Stimulated activated CD8-positive, alpha-beta memory T cell treated with anti-CD3 and anti-CD28 coated beads, Interleukin-2, amount 100 ng/mL, for 48 hours (primary cell): ENCODE results near the gene CERS6.
"Not testable (repeated sequence)": the region's sequence is repeated elsewhere in the genome, so short reads cannot be mapped to it uniquely, and the experiment has no call there.

Source experiments
- DNase-seq, 2 donors: peaks; one replicate each; pipeline ENCODE4 v3.0.0-alpha.2; 2020; ENCODE audit warnings: low read depth in 2 of 2

The CERS6 gene

DNA sequence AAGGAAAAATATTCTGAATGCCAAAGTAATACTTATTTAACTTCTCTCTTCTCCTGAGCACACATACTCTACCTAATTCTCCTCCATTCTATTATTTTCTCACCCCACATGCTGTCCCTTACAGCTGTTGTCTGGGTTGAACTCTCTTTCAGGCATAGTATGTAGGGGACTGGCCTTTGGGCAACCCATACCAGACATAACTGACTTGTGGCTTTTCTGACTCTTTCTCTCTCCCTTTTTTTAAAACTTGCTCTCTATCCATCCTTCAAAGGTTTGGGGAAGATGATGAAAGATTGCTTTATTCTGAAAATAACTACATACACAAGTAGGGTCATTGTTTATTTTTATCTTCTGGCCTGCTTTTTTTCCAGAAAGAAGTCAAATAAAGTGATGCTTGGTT is 276.4 kb downstream of the CERS6 start:
- no peak for DNase-seq

DNA sequence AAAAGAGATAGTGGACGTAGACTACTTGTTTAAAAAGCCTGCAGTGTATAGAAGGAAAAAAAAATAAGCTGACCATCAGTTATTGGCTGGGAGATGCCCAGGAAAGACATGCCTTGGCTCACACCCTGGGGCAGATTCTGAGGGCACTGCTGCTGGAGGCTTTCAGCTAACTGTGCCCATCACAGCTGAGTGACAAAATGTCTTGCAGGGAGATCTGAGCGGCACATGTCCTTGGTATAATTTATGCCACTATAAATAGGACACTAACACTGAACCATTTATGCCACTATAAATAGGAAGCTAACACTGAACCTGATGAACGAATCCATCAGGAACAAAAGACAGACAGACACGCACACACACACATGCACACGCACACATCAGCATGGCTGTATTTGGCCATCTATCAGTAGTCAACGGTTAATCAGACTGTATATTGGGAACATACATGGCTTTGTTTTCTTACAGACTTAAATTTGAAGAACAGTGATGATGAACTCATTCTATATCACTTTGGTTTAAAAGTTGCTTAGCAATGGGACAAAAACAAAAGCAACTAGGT is 278.2 kb downstream of the CERS6 start:
- no peak for DNase-seq

DNA sequence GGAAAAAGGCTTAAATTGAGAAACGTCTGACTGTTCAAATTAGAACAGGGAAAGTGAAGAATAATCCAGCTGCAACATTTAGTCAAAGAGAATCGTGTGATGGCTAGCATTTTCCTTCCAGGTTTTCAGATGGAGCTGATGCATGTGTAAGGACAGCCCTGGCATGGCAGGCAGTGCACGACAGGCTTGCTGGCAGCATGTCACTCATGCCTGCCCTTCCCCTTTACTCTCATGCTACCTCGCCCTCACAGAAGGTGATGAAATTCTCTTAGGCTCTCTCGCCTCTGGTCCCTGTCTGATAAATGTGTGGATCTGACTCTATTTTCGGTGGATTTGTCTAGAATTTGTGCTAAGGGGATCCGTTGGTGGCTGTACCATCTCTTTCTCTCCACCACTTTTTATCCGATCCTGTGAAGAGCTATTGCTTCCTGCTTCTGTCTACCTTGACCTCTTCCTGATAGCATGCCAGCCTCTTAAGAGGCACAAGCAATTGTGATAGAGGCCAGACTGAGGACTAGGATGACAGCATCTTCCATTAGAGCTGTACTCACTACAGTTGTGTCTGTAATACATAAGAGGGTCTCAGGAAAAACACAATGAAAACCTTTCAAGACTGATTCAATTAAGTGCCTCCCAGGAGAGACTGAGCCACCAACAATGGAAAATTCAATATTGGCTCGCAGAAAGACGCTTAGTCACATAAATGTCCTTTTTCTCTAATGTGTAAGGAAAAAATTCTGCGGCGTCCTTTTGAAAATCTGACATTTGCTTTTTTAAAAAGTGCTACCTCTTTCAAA is 280.8 kb downstream of the CERS6 start:
- no peak for DNase-seq

DNA sequence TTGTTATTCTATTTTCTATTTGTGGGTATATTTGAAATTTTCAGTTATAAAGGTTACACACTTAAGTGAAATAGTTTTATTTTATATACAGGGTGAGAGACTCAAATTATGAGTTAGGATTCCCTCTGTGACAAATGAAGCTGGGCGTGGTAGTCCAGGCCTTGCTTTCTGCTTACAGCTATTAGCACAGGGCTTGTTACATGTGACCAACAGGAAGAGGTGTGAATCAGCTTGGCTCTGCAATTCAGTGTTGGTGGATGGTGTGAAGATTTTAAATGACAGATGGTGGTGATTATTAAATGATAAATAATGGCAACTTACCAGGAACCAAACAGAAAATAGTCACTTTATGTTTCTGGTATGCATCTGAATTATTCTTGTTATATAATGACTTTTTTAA is 282.0 kb downstream of the CERS6 start:
- no peak for DNase-seq

DNA sequence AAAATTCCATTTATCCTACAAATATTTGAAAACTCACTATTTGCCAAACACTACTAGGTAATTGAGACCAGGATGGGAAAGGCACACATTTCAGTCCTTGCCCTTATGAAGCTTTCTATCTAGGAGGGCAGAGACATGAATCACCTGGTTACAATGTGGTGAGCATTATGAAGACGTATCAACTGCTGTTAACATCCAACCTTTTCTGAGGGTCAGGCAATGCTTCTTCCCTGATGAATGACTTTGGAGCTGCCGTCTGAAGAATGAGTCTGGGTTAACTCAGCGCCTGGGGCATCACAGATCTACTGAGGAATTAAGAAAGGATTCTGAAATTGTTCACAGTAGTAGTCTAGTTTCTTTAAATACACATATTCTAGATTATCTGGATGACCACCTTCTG is 284.3 kb downstream of the CERS6 start:
- DNase-seq, result no peak

DNA sequence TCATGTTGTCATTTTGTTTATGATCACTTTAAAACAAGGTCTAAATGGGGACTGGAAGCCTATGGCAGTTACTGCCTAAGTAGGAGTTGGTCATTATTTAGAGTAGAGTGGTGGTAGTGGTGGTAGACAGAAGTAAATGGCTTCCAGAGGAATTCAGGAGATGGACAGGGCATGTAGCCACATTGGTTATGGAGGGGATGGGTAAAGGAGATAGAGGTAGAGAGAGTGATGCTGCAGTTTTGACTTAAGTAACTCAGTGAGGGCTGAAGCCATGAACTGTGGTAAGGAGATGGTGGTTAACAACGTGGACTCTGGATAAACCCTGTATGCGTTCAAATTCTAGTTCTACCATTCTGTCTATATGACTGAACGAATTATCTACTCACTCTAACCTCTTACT is 284.7 kb downstream of the CERS6 start:
- no peak for DNase-seq

DNA sequence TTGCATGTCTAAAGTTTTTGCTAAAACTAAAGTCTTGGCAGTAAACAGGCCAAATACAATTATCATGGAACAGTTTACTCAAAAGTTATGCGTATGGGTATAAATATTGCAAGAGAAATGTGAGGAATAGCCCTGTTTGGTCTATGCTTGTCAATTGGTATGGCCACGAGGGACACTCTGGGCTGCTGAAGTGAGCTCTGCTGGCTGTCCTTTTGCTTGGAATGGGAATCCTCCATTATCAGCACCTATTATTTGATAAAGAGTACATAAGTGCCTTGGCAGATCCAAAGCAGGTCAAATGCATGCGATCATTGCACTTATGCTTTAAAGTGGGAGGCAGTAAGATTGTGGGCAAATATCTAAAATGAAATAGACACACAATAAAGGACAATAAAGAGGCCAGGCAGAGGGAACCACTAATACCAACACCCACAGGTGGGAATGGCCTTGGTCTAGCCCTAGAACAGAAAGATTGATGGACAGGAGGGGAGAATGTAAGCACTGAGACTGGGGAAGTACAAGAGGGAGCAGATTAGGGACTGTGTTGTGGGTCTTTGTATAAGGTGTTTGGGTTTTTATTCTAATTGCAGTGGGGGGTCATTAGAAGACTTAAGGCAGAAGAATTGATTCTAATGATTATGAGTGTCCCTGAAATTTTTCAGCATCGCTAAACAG is 286.3 kb downstream of the CERS6 start:
- no peak for DNase-seq

DNA sequence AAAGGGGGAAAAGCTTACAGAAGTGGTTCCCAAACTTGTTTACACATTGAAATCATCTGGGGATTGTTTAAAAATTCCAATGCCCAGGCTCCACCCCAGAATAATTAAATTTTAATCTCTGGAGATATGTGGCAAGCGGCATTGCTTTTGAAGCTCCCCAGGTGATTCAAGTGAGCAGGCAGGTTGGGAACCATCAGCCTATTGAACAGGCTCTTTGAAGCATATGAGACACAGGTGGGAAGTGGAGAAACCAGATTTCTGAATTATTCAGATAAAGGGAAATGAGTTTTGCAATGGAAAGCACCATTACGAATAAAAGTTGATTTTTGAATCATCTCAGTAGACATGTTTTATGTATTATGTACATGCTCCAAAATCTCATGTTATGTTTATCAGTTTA is 288.8 kb downstream of the CERS6 start:
- no peak for DNase-seq

DNA sequence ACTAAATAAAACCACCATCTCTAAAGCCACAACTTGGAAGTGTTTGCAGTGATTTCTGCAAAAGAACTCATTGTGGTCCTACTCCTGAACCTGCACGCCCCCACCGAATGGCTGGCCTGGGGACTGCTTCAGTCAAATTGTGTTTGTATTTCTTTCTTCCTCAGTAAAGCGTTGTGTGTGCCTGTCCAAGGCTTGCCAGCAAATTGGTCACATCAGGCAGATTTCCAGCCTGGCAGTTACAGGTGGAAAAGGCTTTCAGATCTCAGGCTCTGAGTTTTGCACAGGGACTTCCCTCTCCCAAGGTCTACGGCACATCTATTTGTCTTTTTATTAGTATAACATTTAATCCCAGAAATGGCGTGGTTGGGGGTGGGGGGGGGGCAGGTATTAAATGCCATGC is 292.4 kb downstream of the CERS6 start:
- no peak for DNase-seq

DNA sequence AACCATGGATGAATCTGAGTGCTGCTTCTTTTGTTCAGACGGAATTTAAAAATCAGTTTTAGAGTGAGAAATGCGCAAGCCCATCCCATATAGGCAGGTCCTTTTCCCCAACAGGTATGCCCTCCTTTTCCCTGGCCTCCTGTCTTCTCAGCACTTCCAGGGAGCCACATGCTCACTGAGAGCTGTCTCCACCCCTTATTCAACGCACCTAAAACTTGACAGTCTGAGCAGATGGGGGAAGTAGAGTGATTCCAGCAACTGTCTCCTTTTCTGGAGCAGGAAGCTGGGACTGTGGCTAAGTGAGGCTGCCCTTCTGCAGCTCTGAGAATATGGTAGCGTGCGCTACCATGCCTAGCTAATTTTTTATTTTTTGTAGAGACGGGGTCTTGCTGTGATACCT is 293.2 kb downstream of the CERS6 start:
- DNase-seq, result no peak

DNA sequence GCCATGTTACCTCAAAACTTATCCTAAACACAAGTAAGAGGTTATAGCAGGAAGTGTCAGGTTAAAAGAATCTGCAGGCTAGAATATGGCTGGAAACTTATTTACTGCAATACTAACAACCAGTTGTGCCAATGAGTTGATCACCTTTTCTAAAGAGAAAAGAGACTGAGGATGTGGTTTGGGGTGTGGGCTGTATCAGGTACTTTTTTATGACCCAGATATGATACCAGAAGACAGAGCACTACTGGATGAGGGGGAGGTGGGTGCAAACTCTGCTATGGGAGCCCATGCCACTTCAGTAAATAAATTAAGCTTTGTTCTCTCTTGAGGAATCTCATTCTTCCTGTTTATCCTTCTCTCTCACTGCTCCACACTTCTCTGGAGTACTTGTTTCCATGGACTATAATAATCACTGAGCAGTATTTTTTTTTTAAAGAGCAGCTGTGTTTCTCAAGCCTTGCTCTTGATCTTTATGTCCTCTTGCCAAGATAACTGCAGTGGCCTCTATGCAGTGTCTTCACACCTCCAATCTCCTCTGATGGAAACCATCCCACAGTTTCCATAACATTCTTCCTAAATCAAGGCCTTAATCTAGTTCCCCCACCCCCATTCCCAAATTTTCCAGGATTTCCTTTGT is 295.1 kb downstream of the CERS6 start:
- DNase-seq, result no peak

DNA sequence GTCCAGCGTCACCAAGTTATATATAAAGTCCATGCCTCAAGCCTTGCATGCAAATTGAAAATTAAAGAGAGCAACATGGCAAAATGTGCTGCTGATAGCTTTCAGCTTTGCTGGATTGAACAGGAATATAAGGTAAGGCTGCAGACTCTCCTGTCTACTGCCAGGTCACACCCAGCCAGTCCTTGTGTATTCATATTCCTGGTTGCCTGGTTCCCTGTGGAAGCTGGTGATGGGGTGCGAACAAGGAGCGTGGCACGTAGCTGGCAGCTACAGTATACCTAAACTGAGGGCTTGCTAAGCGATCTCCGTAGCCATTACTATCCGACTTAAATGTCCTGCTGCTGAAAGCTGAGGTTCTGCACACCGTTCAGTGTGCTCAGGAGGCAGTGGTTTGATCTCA is 296.3 kb downstream of the CERS6 start:
- DNase-seq, result no peak

DNA sequence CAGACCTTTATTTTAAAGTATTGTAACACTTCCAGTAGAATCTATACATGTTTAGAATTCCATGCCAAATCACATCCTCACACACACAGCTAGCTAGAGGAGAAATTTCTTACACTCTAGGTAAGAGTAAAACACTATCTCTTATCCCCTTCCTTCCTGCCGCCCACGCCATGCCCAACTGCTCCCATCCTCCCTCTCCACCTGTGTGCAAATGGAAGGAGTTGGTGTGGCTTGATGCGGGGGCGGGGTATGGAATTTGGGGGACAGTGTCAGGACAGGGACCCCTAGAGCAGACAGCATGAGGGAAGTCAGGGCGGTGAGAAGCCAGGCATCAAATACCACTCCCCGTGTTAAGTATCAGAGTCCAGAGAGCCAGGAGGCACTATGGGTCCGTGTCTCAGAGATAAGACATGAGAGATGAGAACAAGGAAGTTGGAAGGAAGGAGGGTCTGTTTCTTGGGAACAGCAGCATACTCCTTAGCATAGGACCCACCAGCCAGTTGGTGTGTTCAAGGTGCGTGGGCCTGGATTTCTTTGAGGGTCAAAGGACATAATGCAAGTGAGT is 297.8 kb downstream of the CERS6 start:
- no peak for DNase-seq

DNA sequence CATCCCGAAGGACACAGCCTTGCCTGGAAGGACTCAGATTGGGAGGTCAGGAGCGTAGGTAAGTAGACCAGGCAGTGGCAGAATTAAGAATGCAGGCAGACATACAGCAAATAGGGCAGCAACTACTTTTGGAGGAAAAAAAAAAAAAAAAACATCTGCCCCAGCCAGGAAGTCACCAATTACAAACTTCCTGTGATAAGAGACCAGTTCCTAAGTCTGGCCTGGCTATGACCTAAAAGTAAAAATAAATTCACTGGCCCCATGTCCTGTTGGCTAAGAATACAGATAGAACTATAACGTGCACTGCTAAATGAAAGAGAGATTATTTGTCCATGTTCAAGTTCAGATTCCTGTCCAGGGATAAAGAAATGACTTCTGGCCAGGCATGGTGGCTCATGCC is 301.2 kb downstream of the CERS6 start:
- DNase-seq, result no peak

DNA sequence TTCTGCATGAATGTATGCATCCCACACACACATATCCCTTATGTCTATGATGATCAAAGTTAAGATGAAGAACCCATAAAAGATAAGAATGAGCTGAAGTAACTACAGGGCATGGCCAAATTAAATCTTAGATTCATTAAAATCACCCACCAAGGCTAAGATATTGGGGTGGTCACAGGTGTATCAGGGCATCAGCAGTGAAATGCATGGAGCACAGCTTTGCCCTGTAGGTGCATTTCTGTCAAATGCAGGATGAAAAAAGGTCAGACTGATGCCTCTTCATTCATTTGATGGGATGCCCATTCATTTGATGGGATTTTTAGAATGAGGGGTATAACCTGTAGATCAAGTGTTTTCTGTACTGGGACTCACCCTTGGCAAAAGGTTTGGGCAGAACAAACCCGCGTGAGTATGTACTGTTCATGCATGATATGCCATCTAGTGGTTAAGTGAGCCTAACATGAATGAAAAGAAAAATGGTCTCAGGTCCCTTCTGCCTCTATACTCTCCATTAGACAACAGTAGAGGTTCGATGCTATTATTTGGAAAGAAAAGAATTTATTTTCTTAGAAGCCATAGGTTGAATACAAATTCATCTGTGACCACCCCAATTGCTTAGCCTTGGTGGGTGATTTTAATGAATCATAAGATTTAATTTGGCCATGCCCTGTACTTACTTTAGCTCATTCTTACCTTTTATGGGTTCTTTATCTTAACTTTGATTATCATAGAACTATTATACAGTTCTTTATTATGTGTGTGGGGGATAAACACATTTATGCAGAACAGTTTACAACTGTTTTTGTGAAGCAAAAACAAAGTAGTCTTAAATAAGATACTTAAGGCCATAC is 303.1 kb downstream of the CERS6 start:
- DNase-seq, result no peak

DNA sequence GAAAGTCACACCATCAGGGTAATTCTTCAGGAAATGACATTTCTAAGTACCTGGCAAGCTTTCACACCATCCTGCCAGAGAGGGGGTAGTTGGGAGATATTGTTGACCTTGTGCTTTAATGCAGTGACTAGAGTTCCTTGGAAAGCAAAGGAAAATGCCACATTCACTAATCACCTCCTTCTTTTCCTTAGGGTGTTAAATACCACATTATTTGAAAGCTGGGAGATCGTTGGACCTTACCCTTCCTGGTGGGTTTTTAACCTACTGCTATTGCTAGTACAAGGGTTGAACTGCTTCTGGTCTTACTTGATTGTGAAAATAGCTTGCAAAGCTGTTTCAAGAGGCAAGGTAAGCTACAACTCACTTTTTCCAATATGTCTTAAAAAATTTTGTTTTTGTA is 309.3 kb downstream of the CERS6 start:
- no peak for DNase-seq

DNA sequence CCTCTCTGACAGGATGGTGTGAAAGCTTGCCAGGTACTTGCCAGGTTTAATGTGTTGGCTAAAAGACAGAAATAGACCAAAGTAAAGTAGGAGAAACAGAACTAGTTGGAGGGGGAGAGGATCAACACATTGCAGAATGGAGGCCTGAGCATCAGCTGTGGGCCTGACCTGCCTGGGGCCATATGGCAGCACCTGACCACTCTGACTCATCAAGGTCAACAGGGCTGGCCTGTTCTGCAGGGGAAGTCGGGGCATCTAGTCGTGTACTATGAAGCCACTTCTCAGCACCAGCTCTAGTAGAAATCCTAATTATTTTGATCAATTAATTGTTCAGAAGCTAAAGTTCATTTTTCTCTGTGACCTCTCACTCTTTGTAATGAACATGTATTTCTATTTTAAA is 310.5 kb downstream of the CERS6 start:
- DNase-seq, result no peak

DNA sequence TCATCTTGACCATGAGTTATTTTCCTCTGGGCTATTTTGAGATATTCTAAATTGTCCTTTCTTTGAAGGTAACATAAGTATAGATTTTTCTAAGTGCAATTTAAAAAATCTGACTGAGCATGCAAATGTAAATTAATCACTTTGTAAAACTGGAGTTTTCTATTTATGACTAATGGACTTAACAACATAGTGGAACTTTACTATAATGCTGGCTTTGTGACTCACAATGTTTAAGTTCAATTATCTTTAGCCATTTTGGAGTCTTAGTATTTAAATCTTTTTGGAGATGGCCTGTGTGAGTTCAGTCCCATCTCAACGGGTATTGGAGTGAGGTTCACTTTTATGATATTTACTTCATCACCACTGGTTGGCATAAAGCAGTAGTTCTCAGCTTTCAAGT is 311.2 kb downstream of the CERS6 start:
- no peak for DNase-seq

DNA sequence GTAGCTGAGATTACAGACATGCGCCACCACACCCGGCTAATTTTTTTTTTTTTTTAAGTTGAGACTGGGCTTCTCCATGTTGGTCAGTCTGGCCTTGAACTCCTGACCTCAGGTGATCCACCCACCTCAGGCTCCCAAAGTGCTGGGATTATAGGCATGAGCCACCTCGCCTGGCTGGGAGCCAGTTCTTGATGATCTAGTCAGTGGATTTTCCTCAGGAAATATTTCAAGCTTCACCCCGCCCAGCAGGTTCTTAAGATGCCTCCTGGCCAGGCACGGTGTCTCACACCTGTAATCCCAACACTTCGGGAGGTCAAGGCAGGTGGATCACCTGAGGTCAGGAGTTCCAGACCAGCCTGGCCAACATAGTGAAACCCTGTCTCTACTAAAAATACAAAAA is 312.3 kb downstream of the CERS6 start:
- not testable (repeated sequence) for DNase-seq

DNA sequence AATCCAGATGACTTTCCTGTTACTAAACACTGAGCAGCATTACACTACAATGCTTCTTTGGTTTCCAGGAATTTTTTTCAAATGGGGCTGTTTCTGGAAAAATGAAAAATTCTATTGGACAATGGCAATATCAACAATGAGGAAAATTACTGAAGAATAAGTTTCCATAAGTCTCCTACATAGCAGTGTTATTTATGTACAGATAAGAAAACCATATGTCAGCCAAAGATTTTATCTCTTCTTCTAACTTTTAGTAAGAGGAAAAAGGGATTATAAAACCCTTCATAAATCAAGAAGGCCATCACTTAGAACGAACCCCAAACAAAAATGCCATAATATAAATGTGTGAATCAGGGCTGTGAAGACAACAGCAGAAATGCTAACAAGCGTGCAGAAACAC is 314.7 kb downstream of the CERS6 start:
- DNase-seq, result no peak

DNA sequence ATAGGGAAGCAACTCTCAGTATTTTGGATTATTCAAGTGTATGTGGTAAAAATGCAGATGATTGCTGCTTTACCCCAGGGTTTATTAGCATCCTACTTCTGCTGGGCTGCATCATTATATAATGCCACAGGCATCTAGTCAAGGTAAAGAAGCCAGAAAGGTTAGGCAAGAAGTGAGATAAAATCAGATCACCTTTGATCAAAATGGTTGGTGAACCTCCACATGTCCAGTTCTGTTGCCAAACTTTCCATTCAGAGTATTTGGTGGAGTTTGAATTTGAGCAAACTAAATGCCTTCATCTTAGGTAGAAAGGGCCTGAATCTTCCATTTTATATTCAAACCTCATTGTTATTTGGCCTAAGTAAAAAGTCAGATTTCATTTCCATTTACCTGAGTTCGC is 316.6 kb downstream of the CERS6 start:
- no peak for DNase-seq

DNA sequence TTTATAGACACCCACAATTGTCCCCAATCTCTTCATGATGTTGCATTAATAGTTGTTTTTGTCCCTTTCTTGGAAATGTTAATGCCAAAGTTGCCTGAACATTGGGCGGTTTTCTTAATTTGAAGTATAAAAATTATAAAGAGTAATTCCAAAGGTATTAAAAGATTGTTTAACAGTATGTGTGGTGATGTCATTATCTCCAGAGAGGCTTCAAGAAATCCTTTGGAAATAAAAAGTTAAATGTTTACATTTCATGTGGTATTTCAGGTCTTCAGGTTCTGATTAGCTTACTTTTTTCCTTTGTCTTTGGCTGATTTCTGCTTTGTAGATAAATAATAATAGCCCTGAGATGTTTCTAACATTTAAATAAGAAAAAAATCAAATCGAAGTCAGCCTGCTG is 317.1 kb downstream of the CERS6 start:
- DNase-seq, result no peak
